IMR-90 (cell line): ENCODE results near the gene CD99. TPM values are rescaled to one million over a fixed set of nuclear protein-coding genes. Genes with fewer than 3 reads are reported as not detected.
A peak's percentile ranks its signal among the peaks of the same experiment; 100 is the strongest.

Experiments
- ATAC-seq: fragments of 200-7000 bp; cut with Tn5 transposase; 2 replicates; pipeline ENCODE4 v1.9.1; 2020; ENCODE audit warnings: low read depth, mild to moderate bottlenecking, moderate library complexity
- BruUV-seq: library from RNA; stranded (reverse); fragments of 400-500 nt; replicated peaks from 2 replicates; lab custom pipeline; 2021; lab: Mats Ljungman, UMichigan
- CTCF ChIA-PET: fragments of 300-600 bp; formaldehyde crosslinking; extraction: SDS; loops from one replicate; lab custom pipeline; 2021; ENCODE audit warnings: antibody characterized with exemption; lab: Yijun Ruan, JAX
- POLR2A ChIA-PET: fragments of 300-600 bp; sonication (Branson Sonifier 250); formaldehyde crosslinking; loops from one replicate; lab custom pipeline; 2022; ENCODE audit warnings: antibody characterized with exemption; ENCODE audit not compliant: unreplicated experiment; lab: Charles Lee
- DNase-seq: peaks from one replicate; pipeline ENCODE4 v3.0.0; 2013
- H2AFZ ChIP-seq: replicated peaks from 2 replicates; pipeline ENCODE3; 2013; ENCODE audit warnings: low read length, mild to moderate bottlenecking; ENCODE audit not compliant: poor library complexity
- H2AK5ac ChIP-seq: 2 replicates; pipeline ENCODE4 v1.6.1; 2013; ENCODE audit warnings: low read depth, low read length, inconsistent platforms
- H2AK9ac ChIP-seq: replicated peaks from 2 replicates; pipeline ENCODE3; 2013; ENCODE audit warnings: mild to moderate bottlenecking, low read depth, low read length, moderate library complexity; ENCODE audit not compliant: poor library complexity
- H2BK120ac ChIP-seq: 2 replicates; pipeline ENCODE4 v1.6.1; 2013; ENCODE audit warnings: low read depth, low read length, inconsistent platforms
- H2BK15ac ChIP-seq: 3 replicates; pipeline ENCODE4 v1.6.1; 2013; ENCODE audit warnings: low read depth, low read length, inconsistent platforms
- H2BK20ac ChIP-seq: 2 replicates; pipeline ENCODE4 v1.6.1; 2013; ENCODE audit warnings: low read depth, mild to moderate bottlenecking, inconsistent platforms, low read length, moderate library complexity
- H2BK5ac ChIP-seq: 2 replicates; pipeline ENCODE4 v1.6.1; 2013; ENCODE audit warnings: mild to moderate bottlenecking, low read depth, low read length, inconsistent platforms; ENCODE audit not compliant: poor library complexity, severe bottlenecking
- H3K14ac ChIP-seq: replicated peaks from 2 replicates; pipeline ENCODE4 v1.6.1; 2013; ENCODE audit warnings: low read depth, low read length, inconsistent platforms
- H3K18ac ChIP-seq: 2 replicates; pipeline ENCODE4 v1.6.1; 2013; ENCODE audit warnings: low read depth, low read length, control low read depth
- H3K23ac ChIP-seq: 2 replicates; pipeline ENCODE4 v1.6.1; 2013; ENCODE audit warnings: low read depth, low read length, inconsistent platforms
- H3K27ac ChIP-seq: 2 replicates; pipeline ENCODE4 v1.5.1; 2013; ENCODE audit warnings: mild to moderate bottlenecking, control low read depth, low read length; ENCODE audit not compliant: insufficient read depth
- H3K27me3 ChIP-seq: 2 replicates; pipeline ENCODE4 v1.6.1; 2013; ENCODE audit warnings: low read length; ENCODE audit not compliant: control insufficient read depth, insufficient read depth
- H3K36me3 ChIP-seq: 2 replicates; pipeline ENCODE4 v1.6.1; 2013; ENCODE audit warnings: low read length, mixed read lengths; ENCODE audit not compliant: control insufficient read depth, insufficient read depth
- H3K4ac ChIP-seq: 2 replicates; pipeline ENCODE4 v1.6.1; 2013; ENCODE audit warnings: low read depth, low read length, inconsistent platforms
- H3K4me1 ChIP-seq: 2 replicates; pipeline ENCODE4 v1.6.1; 2013; ENCODE audit warnings: low read length, mixed read lengths; ENCODE audit not compliant: control insufficient read depth, insufficient read depth
- H3K4me2 ChIP-seq: 2 replicates; pipeline ENCODE4 v1.6.1; 2013; ENCODE audit warnings: low read depth, mild to moderate bottlenecking, control low read depth, low read length, moderate library complexity
- H3K4me3 ChIP-seq: 2 replicates; pipeline ENCODE4 v1.5.1; 2013; ENCODE audit warnings: low read depth, mild to moderate bottlenecking, control low read depth, low read length, moderate library complexity; ENCODE audit not compliant: insufficient read depth
- H3K56ac ChIP-seq: 2 replicates; pipeline ENCODE4 v1.6.1; 2013; ENCODE audit warnings: low read length, inconsistent platforms; ENCODE audit not compliant: insufficient read depth; ENCODE audit errors: extremely low read depth
- H3K79me1 ChIP-seq, 2 experiments: 2 replicates each; pipeline ENCODE4 v1.6.1; 2013; ENCODE audit warnings: low read length in 2 of 2, inconsistent platforms in 1 of 2, low read depth in 1 of 2
- H3K9ac ChIP-seq: 2 replicates; pipeline ENCODE4 v1.6.1; 2013; ENCODE audit warnings: low read depth, low read length, control low read depth
- H3K9me1 ChIP-seq: 2 replicates; pipeline ENCODE4 v1.6.1; 2013; ENCODE audit warnings: low read length, inconsistent platforms; ENCODE audit not compliant: insufficient read depth
- H3K9me3 ChIP-seq: 2 replicates; pipeline ENCODE4 v1.6.1; 2013; ENCODE audit warnings: low read length; ENCODE audit not compliant: control insufficient read depth, insufficient read depth
- H4K20me1 ChIP-seq: 2 replicates; pipeline ENCODE4 v1.6.1; 2013; ENCODE audit warnings: low read length, inconsistent platforms; ENCODE audit not compliant: insufficient read depth
- H4K5ac ChIP-seq: 2 replicates; pipeline ENCODE4 v1.6.1; 2013; ENCODE audit warnings: mild to moderate bottlenecking, low read depth, low read length, control low read depth
- H4K8ac ChIP-seq, 2 experiments: 2 replicates each; pipeline ENCODE4 v1.6.1; 2013; ENCODE audit warnings: low read depth in 2 of 2, low read length in 2 of 2, control low read depth in 1 of 2, inconsistent platforms in 1 of 2
- H4K91ac ChIP-seq: 2 replicates; pipeline ENCODE4 v1.6.1; 2013; ENCODE audit warnings: low read depth, low read length, inconsistent platforms; ENCODE audit not compliant: insufficient read depth
- CEBPB ChIP-seq: IDR thresholded peaks from 2 replicates; pipeline ENCODE4 v1.6.1; 2012; ENCODE audit warnings: low read depth, low read length, improper control_type of control experiment
- CHD1 ChIP-seq: IDR thresholded peaks from 2 replicates; pipeline ENCODE4 v1.6.1; 2012; ENCODE audit warnings: low read depth, low read length, improper control_type of control experiment
- ELK1 ChIP-seq: fragments of 150-350 bp; IDR thresholded peaks from 2 replicates; pipeline ENCODE4 v1.6.1; 2016; ENCODE audit warnings: low read depth, mild to moderate bottlenecking, low read length, moderate library complexity, borderline replicate concordance
- FOS ChIP-seq: fragments of 150-350 bp; IDR thresholded peaks from 2 replicates; pipeline ENCODE4 v1.6.1; 2016; ENCODE audit warnings: low read depth, low read length
- MAFK ChIP-seq: IDR thresholded peaks from 2 replicates; pipeline ENCODE4 v1.6.1; 2012; ENCODE audit warnings: low read depth, low read length, improper control_type of control experiment
- MAZ ChIP-seq: IDR thresholded peaks from 2 replicates; pipeline ENCODE4 v1.6.1; 2012; ENCODE audit warnings: low read depth, mild to moderate bottlenecking, low read length, improper control_type of control experiment, moderate library complexity, borderline replicate concordance
- MXI1 ChIP-seq: IDR thresholded peaks from 2 replicates; pipeline ENCODE4 v1.6.1; 2012; ENCODE audit warnings: low read depth, mild to moderate bottlenecking, low read length, moderate library complexity, borderline replicate concordance
- NFE2L2 ChIP-seq: fragments of 150-350 bp; IDR thresholded peaks from 2 replicates; pipeline ENCODE4 v1.6.1; 2016; ENCODE audit warnings: low read depth, mild to moderate bottlenecking, low read length
- POLR2A ChIP-seq: IDR thresholded peaks from 2 replicates; pipeline ENCODE4 v1.6.1; 2012; ENCODE audit warnings: mild to moderate bottlenecking, low read depth, low read length
- RCOR1 ChIP-seq: IDR thresholded peaks from 2 replicates; pipeline ENCODE4 v1.6.1; 2012; ENCODE audit warnings: mild to moderate bottlenecking, low read length, improper control_type of control experiment; ENCODE audit not compliant: insufficient replicate concordance
- RFX5 ChIP-seq: IDR thresholded peaks from 2 replicates; pipeline ENCODE4 v1.8.0; 2012; ENCODE audit warnings: low read depth, mild to moderate bottlenecking, low read length, moderate library complexity
- SMC3 ChIP-seq: fragments of 150-350 bp; IDR thresholded peaks from 2 replicates; pipeline ENCODE4 v1.6.1; 2016; ENCODE audit warnings: low read depth, mild to moderate bottlenecking, antibody characterized with exemption, low read length, moderate library complexity
- USF2 ChIP-seq: fragments of 150-350 bp; IDR thresholded peaks from 2 replicates; pipeline ENCODE4 v1.6.1; 2017; ENCODE audit warnings: mild to moderate bottlenecking, antibody characterized with exemption, low read length, low read depth
- WGBS, 2 experiments: methylation state at CpG; one replicate each; pipeline versions ENCODE4 v1.1.5 to v1.1.7; 2013; ENCODE audit warnings: missing lambda C conversion rate in 2 of 2; ENCODE audit not compliant: insufficient read length in 1 of 2; ENCODE audit errors: extremely low coverage in 2 of 2; 5-methylcytosine and 5-hydroxymethylcytosine counted together
- dilution Hi-C: fragments of 300-500 bp; cut with HindIII; formaldehyde crosslinking; loops from one replicate; pipeline ENCODE4 v1.14.3; 2018; ENCODE audit warnings: low sequenced_read_pairs; ENCODE audit not compliant: unreplicated experiment
- in situ Hi-C: fragments of 300-500 bp; cut with MboI; formaldehyde crosslinking; loops from 3 replicates; pipeline ENCODE4 v1.14.3; 2019; ENCODE audit warnings: low sequenced_read_pairs, inconsistent platforms, mixed read lengths
- intact Hi-C: fragments of 100-400 bp; cut with micrococcal nuclease; formaldehyde crosslinking; loops from 2 replicates; pipeline ENCODE4 v1.10.0; 2022
- polyA plus RNA-seq, 3 experiments: library from polyadenylated mRNA; depleted of rRNA; stranded (reverse); fragments of >200 nt; gene quantifications; 2 replicates each; pipeline ENCODE4 v1.2.3, GENCODE V29; 2012; ENCODE audit warnings: low replicate concordance in 1 of 3
- total RNA-seq: library from RNA; depleted of rRNA; stranded (reverse); fragments of >200 nt; gene quantifications from 2 replicates; pipeline ENCODE4 v1.2.3, GENCODE V29; 2012
- TF ChIP-seq, protein P1 (sequence below): conservative IDR thresholded peaks from 2 replicates; pipeline ENCODE4 v1.5.1; 2012; ENCODE audit warnings: mild to moderate bottlenecking, low read depth, low read length, improper control_type of control experiment

Gene CD99
- total and polyA plus RNA-seq, 2 of the 4 experiments (the other 2 are of a cell fraction) = 102 to 369 TPM

- POLR2A ChIA-PET = no interaction called here
- intact Hi-C loops = no loop called here
These were observed 22.1 kb downstream of the CD99 start for GRCh38 chrX:2712890-2713840.

More at GRCh38 chrX:2712890-2713840, 22.1 kb downstream of the CD99 start:
- peaks cover 32 to 68% of the 10 kb centered on the region in 2 experiments for H3K79me1 ChIP-seq
- in situ Hi-C loops (no loop called here), dilution Hi-C loops (no loop called here)
- no peaks in the 10 kb centered on the region for H3K27me3 ChIP-seq
- H2AFZ ChIP-seq = peak overlapping the region; percentile 8
- no peak overlapping the region for H2BK20ac ChIP-seq
- no peak for ATAC-seq
- no peak overlapping the region for H3K4ac ChIP-seq
- no peak overlapping the region for H3K18ac ChIP-seq
- H3K4me1 ChIP-seq = peaks cover 11% of the 10 kb centered on the region
- no peaks in the 10 kb centered on the region for H3K9me3 ChIP-seq
- H2BK5ac ChIP-seq = no peak overlapping the region
- peaks cover 52% of the 10 kb centered on the region for H4K20me1 ChIP-seq
- H3K9ac ChIP-seq = no peak overlapping the region
- CTCF ChIA-PET = no interaction called here
- no peak overlapping the region for H3K4me2 ChIP-seq
- 92% methylated on average over 2 of the region's 13 CpGs; no CpG with 5 or more reads in 1 of the 2 experiments for WGBS, 2 experiments
- H3K14ac ChIP-seq = no peak overlapping the region
- H2BK15ac ChIP-seq = no peak overlapping the region
- peaks cover 31% of the 10 kb centered on the region for H3K36me3 ChIP-seq
- H3K23ac ChIP-seq = no peak overlapping the region
- H2BK120ac ChIP-seq = no peak overlapping the region
- no peak overlapping the region for H2AK5ac ChIP-seq
- BruUV-seq = no TSS peak
- no peak overlapping the region for H2AK9ac ChIP-seq
- no peak overlapping the region for H4K8ac ChIP-seq
- TF ChIP-seq, protein P1, sequence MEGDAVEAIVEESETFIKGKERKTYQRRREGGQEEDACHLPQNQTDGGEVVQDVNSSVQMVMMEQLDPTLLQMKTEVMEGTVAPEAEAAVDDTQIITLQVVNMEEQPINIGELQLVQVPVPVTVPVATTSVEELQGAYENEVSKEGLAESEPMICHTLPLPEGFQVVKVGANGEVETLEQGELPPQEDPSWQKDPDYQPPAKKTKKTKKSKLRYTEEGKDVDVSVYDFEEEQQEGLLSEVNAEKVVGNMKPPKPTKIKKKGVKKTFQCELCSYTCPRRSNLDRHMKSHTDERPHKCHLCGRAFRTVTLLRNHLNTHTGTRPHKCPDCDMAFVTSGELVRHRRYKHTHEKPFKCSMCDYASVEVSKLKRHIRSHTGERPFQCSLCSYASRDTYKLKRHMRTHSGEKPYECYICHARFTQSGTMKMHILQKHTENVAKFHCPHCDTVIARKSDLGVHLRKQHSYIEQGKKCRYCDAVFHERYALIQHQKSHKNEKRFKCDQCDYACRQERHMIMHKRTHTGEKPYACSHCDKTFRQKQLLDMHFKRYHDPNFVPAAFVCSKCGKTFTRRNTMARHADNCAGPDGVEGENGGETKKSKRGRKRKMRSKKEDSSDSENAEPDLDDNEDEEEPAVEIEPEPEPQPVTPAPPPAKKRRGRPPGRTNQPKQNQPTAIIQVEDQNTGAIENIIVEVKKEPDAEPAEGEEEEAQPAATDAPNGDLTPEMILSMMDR = no peak
- no peak for TF ChIP-seq USF2
- TF ChIP-seq RCOR1 = no peak
- TF ChIP-seq ELK1 = no peak
- TF ChIP-seq MXI1 = no peak
- no peak for TF ChIP-seq MAZ
- TF ChIP-seq MAFK = no peak
- no peak for TF ChIP-seq NFE2L2
- no peak for TF ChIP-seq CHD1
- TF ChIP-seq SMC3 = no peak
- TF ChIP-seq POLR2A = no peak
- TF ChIP-seq FOS = no peak
- no peak for TF ChIP-seq RFX5
- no peak for TF ChIP-seq CEBPB
- no peak overlapping the region for H4K5ac ChIP-seq
- H3K9me1 ChIP-seq = peaks cover 33% of the 10 kb centered on the region
- no peak for DNase-seq
- no peak overlapping the region for H3K27ac ChIP-seq
- H3K56ac ChIP-seq = no peak overlapping the region
- H3K4me3 ChIP-seq = no peak overlapping the region
- H4K91ac ChIP-seq = no peak overlapping the region
